LNCAP (cell line): ENCODE results near the gene COL8A1.

Experiments used
- TF ChIP-seq, protein P1 (sequence below): fragments of 450-650 bp; IDR thresholded peaks from 2 replicates; pipeline ENCODE4 v1.5.1; 2017; ENCODE audit warnings: mild to moderate bottlenecking

Gene COL8A1

DNA sequence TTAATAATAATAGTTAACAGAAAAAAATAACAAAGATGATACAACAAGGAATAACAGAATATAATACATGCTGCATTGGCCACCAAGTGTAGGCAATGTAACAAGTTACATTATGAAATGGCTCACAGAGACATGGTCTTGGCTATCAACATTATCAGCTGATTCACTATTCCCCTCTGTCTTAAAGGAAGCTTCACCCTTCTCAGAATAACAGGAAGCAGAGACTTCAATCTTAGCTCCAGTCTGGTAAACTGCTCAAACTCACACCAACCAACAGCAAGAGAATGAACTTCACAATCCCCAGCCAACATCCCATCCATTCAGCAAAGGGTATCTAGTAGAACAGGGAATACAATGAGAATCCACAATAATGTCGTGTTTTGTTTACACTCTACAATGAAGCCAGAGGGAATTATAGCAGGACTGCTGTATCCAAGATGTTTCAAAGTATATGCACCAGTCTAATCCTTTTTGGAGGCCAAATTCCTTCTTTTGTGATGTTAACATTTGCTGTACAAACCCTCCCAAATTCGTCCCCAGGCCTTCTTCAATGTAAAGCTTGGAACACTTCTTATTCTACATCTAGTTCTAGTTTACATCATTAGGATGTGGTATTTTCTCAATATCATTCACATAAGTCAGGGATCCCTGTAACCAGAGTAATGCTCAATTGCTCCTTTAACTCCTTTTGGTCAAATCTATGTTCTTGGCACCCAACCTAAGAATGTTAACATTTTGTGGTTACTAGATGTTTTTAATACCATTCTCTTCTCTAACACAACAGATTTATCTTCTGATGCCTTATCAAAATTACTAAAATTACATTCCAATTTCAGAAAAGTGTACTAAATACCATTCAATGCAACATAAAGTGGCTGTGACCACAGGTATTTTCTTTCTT is 126.9 kb downstream of the COL8A1 start:
- TF ChIP-seq, protein P1, sequence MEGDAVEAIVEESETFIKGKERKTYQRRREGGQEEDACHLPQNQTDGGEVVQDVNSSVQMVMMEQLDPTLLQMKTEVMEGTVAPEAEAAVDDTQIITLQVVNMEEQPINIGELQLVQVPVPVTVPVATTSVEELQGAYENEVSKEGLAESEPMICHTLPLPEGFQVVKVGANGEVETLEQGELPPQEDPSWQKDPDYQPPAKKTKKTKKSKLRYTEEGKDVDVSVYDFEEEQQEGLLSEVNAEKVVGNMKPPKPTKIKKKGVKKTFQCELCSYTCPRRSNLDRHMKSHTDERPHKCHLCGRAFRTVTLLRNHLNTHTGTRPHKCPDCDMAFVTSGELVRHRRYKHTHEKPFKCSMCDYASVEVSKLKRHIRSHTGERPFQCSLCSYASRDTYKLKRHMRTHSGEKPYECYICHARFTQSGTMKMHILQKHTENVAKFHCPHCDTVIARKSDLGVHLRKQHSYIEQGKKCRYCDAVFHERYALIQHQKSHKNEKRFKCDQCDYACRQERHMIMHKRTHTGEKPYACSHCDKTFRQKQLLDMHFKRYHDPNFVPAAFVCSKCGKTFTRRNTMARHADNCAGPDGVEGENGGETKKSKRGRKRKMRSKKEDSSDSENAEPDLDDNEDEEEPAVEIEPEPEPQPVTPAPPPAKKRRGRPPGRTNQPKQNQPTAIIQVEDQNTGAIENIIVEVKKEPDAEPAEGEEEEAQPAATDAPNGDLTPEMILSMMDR, result no peak

DNA sequence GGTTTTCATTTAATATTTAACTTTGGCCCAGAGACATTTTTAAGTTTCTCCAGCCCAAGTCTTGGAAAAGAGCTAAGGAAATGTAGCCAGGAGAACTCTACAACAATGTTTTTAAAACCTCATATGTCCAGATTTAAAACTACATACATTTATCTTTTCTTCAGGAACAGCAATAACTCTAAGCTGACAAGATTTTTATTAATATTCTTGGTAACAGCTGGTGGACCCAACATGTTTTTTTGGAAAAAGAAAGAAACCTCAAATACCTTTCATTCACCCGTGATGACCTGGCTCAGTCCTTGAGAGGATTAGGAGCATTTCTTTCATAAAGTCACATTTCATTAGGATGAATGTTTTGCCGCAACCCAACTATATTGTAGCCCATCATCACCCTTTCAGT is 128.9 kb downstream of the COL8A1 start:
- TF ChIP-seq, protein P1, result no peak

DNA sequence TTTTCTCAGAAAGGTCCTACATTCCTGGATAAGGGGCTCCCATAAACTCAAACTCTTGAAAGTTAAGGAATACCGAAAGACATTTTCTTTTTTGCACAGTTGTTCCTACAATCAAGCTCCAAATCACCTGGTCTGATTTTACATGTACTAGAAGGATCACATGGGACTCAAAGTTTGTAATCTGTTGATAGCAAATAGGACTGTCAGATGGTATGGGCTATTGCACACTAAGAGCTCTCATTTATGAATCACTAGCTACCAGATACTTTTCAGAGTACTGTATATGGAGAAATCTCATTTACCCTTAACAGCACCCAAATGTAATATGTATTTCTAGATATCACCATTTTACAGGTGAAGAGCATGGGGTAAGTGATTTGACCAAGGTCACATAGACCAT is 129.7 kb downstream of the COL8A1 start:
- TF ChIP-seq, protein P1, result no peak

DNA sequence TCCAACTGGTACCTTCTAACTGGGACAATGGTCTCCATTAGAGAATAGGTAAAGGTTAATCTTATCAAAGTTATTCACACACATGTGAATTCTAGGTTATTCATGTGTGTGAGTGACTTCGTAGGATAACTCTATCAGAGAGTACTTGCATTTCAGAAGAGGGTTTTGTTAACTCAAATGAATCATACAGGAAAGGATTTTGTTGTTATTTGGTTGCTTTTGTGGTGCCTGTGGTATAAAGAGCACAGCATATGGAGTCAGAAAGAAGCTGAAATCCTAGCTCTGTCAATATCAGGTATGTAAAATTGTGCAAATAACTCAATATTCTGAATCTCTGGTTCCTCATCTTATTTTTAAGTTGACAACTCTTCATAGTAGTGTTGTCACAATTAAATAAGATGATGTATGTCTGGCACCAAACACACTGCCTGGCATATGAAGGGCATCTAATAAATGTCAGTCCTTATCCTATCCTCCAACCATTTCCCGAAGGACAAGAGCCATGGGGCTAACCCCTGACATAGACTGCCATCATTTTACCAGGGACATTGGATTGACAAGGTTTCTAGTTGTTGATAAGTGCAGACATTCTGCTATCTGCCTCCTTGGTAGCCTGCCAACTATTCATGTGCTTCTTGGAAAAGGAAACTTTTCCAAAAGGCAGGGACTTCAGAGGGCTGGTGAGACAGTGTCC is 130.6 kb downstream of the COL8A1 start:
- TF ChIP-seq, protein P1, result no peak

GRCh38 chr3:99772171-99772570 is 133.8 kb downstream of the COL8A1 start:
- TF ChIP-seq, protein P1, result no peak

GRCh38 chr3:99772671-99773070 is 134.3 kb downstream of the COL8A1 start:
- TF ChIP-seq, protein P1, result no peak

GRCh38 chr3:99774467-99774866 is 136.1 kb downstream of the COL8A1 start:
- TF ChIP-seq, protein P1, result no peak
